Urinary bladder (tissue), 4 donors: Measurements from ENCODE around the gene RHEB. TPM values are rescaled to one million over a fixed set of nuclear protein-coding genes. Genes with fewer than 3 reads are reported as not detected.

ENCODE experiments used
- DNase-seq: peaks from one replicate; pipeline ENCODE4 v3.0.0-alpha.2; 2015; ENCODE audit errors: extremely low spot score
- H3K27ac ChIP-seq: one replicate; pipeline ENCODE4 v1.5.1; 2013; ENCODE audit warnings: low read depth, mild to moderate bottlenecking, moderate library complexity
- H3K36me3 ChIP-seq: one replicate; pipeline ENCODE4 v1.6.1; 2013; ENCODE audit warnings: mild to moderate bottlenecking, moderate library complexity; ENCODE audit not compliant: insufficient read depth
- H3K4me1 ChIP-seq: one replicate; pipeline ENCODE4 v1.6.1; 2013; ENCODE audit warnings: mild to moderate bottlenecking, moderate library complexity; ENCODE audit not compliant: insufficient read depth
- H3K4me3 ChIP-seq: one replicate; pipeline ENCODE4 v1.5.1; 2013; ENCODE audit warnings: low read depth, low read length
- WGBS: extraction: QIAGEN DNeasy Blood & Tissue Kit; methylation state at CpG from one replicate; pipeline ENCODE4 v1.1.7; 2013; 5-methylcytosine and 5-hydroxymethylcytosine counted together
- polyA plus RNA-seq: library from polyadenylated mRNA; stranded (reverse); fragments of 200-250 nt; gene quantifications from one replicate; pipeline ENCODE4 v1.2.3, GENCODE V29; 2013
- total RNA-seq: library from RNA; depleted of rRNA; stranded (reverse); fragments of >200 nt; gene quantifications from one replicate; pipeline ENCODE4 v1.2.3, GENCODE V29; 2014
- donor health status: healthy with polysubstance abuse.
- donor health status: healthy.

RHEB gene
- total and polyA plus RNA-seq, 2 donors: 109 TPM

GRCh38 chr7:151451626-151452571 is 67.8 kb downstream of the RHEB start:
- 87% methylated on average over 23 of the region's 23 CpGs for WGBS
- no peak overlapping the region for H3K4me3 ChIP-seq
- H3K4me1 ChIP-seq: no peaks in the 10 kb centered on the region
- no peaks in the 10 kb centered on the region for H3K36me3 ChIP-seq
- no peak for DNase-seq
- no peak overlapping the region for H3K27ac ChIP-seq

- no peak for DNase-seq
- no peak overlapping the region for H3K4me3 ChIP-seq
- WGBS: 87% methylated on average over 5 of the region's 5 CpGs
- no peaks in the 10 kb centered on the region for H3K36me3 ChIP-seq
- H3K27ac ChIP-seq: no peak overlapping the region
- H3K4me1 ChIP-seq: no peaks in the 10 kb centered on the region
Observed at GRCh38 chr7:151451156-151451555, 68.5 kb downstream of the RHEB start.

GRCh38 chr7:151449990-151450389 is 69.7 kb downstream of the RHEB start:
- DNase-seq: no peak

GRCh38 chr7:151448261-151449252 is 71.1 kb downstream of the RHEB start:
- no peaks in the 10 kb centered on the region for H3K36me3 ChIP-seq
- H3K4me3 ChIP-seq: peak overlapping the region; percentile 50
- no peak overlapping the region for H3K27ac ChIP-seq
- H3K4me1 ChIP-seq: no peaks in the 10 kb centered on the region
- WGBS: 7% methylated on average over 61 of the region's 61 CpGs
- no peak for DNase-seq

More at GRCh38 chr7:151449990-151450389, 69.7 kb downstream of the RHEB start:
- Histone ChIP-seq H3K36me3 (no peaks in the 10 kb centered on the region), H3K4me3 (no peak overlapping the region), H3K4me1 (no peaks in the 10 kb centered on the region), H3K27ac (no peak overlapping the region)
- WGBS: 87% methylated on average over 9 of the region's 9 CpGs

- Histone ChIP-seq H3K27ac (no peak overlapping the region), H3K36me3 (no peaks in the 10 kb centered on the region), H3K4me3 (peak overlapping the region; percentile 50), H3K4me1 (no peaks in the 10 kb centered on the region)
- 67% methylated on average over 26 of the region's 26 CpGs for WGBS
- DNase-seq: no peak
Observed at GRCh38 chr7:151447901-151448260, 71.8 kb downstream of the RHEB start.

- DNase-seq: no peak
- H3K27ac ChIP-seq: no peak overlapping the region
- no peaks in the 10 kb centered on the region for H3K36me3 ChIP-seq
- H3K4me1 ChIP-seq: no peaks in the 10 kb centered on the region
- H3K4me3 ChIP-seq: no peak overlapping the region
- WGBS: 98% methylated on average over 18 of the region's 18 CpGs
Observed at GRCh38 chr7:151447312-151447711, 72.4 kb downstream of the RHEB start.

GRCh38 chr7:151446412-151446811 is 73.3 kb downstream of the RHEB start:
- H3K4me1 ChIP-seq: no peaks in the 10 kb centered on the region
- DNase-seq: no peak
- no peak overlapping the region for H3K27ac ChIP-seq
- H3K36me3 ChIP-seq: no peaks in the 10 kb centered on the region
- H3K4me3 ChIP-seq: no peak overlapping the region
- WGBS: 94% methylated on average over 2 of the region's 2 CpGs

GRCh38 chr7:151444632-151445031 is 75.1 kb downstream of the RHEB start:
- no peaks in the 10 kb centered on the region for H3K4me1 ChIP-seq
- no peak overlapping the region for H3K27ac ChIP-seq
- H3K4me3 ChIP-seq: no peak overlapping the region
- H3K36me3 ChIP-seq: no peaks in the 10 kb centered on the region
- DNase-seq: no peak
- WGBS: 90% methylated on average over 1 of the region's 1 CpG

- Histone ChIP-seq H3K4me1 (no peaks in the 10 kb centered on the region), H3K27ac (no peak overlapping the region), H3K36me3 (no peaks in the 10 kb centered on the region), H3K4me3 (no peak overlapping the region)
- DNase-seq: no peak
- 82% methylated on average over 10 of the region's 10 CpGs for WGBS
Observed at GRCh38 chr7:151442776-151443496, 76.8 kb downstream of the RHEB start.

GRCh38 chr7:151440799-151441445 is 78.8 kb downstream of the RHEB start:
- WGBS: 44% methylated on average over 10 of the region's 10 CpGs
- no peaks in the 10 kb centered on the region for H3K36me3 ChIP-seq
- no peaks in the 10 kb centered on the region for H3K4me1 ChIP-seq
- H3K27ac ChIP-seq: peak overlapping the region; percentile 31
- H3K4me3 ChIP-seq: no peak overlapping the region
- DNase-seq: no peak

- peak within 1 kb of the TSS; percentile 5 for H3K4me3 ChIP-seq
- no peaks in the 10 kb centered on the region for H3K4me1 ChIP-seq
- WGBS: 18% methylated on average over 51 of the region's 51 CpGs
- no peak for DNase-seq
- no peaks in the 10 kb centered on the region for H3K36me3 ChIP-seq
- no peak within 1 kb of the TSS for H3K27ac ChIP-seq
Observed at GRCh38 chr7:151439855-151440798, 79.6 kb downstream of the RHEB start, which contains the start of gene CRYGN. Gene CRYGN, minus strand, starts transcription at chr7:151440141. Its CDS starts 224 bp downstream, at chr7:151439917.
